Spleen (tissue), 7 donors: ENCODE measurements around the gene LAMC2.

Source experiments
- CTCF ChIP-seq, 11 experiments: fragments of 200-600 bp in 7 of 11; fragments of 450-650 bp in 4 of 11; sonication (generic) in 4 of 11; IDR thresholded peaks in 8 of 11; conservative IDR thresholded peaks in 3 of 11; 1 replicate in 7 of 11; 2 replicates in 4 of 11; pipeline versions ENCODE4 v1.4.0 to v1.8.0; 2016 to 2021; ENCODE audit warnings: antibody characterized with exemption in 11 of 11, inconsistent platforms in 4 of 11, mild to moderate bottlenecking in 1 of 11
- POLR2A ChIP-seq, 3 donors: fragments of 450-650 bp; IDR thresholded peaks; one replicate each; pipeline ENCODE4 v1.5.1; 2017; ENCODE audit warnings: antibody characterized with exemption in 3 of 3, mild to moderate bottlenecking in 1 of 3
- POLR2AphosphoS5 ChIP-seq, 3 donors: sonication (generic); formaldehyde crosslinking; IDR thresholded peaks; one replicate each; pipeline ENCODE4 v1.5.1; 2017; ENCODE audit warnings: antibody characterized with exemption in 3 of 3
- donor health status: DM: no; HTN: no; CAD: no; lungs with moderate emphysema.
- donor health status: DM: no; HTN: no; CAD: no.
- donor health status: DM: no; HTN: no; CAD: no.

DNA sequence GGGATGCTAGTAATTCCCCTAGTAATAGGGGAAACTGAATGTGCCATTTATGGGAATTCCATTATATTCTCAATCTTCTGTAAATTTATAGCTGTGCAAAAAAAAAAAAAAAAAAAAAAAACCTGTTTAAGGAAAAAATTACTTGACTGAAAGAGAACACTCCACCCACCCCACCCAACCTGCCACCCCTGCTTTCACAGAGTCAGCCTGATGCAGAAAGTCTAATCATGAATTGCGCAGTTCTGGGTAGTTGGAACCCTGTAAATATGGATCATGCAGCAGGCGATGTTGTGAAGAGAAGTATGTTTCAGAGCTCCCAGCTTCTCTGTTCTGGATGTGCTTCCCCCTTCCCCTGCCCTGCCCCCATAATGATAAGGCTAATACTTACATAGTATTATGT lies 19.6 kb upstream of the LAMC2 start:
- TF ChIP-seq POLR2A (IDR thresholded peaks at IDR 0.05) (no peak), CTCF (IDR thresholded peaks at IDR 0.05 in 8 of 11, conservative IDR thresholded peaks at IDR 0.05 in 3 of 11) (no peak), POLR2AphosphoS5 (IDR thresholded peaks at IDR 0.05) (no peak)
